NCI-H446 (cell line): ENCODE results near the gene GABRA6.
"Not testable (repeated sequence)": the region's sequence is repeated elsewhere in the genome, so short reads cannot be mapped to it uniquely, and the experiment has no call there.

ENCODE experiments used
- DNase-seq, 2 experiments: peaks; one replicate each; lab custom pipeline; 2025; lab: John Stamatoyannopoulos, UW

The GABRA6 gene

DNA sequence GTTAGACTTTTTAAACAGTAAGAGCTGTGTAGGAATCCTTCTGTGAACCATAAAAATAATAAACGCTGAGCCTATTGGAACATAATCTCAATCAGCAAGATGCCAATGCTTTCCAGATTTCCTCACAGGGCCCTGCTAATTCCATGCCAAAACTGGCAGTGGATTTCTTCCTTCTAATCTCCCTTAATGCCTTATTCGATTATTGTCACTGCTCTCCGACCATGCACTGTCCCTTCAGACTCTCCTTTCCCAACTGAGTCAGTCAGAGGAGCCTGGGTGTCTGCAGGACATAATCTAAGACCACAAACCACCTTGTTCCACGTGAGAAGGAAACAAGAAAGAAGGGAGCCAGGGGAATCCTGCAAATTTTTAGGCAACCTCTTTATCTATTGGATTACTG lies at the start of gene GABRA6:
TSS of gene GABRA6 (plus strand) at position 261 of the 400 bp plus-strand sequence. CDS start 269 bp downstream, outside the sequence.
- DNase-seq: no peak

DNA sequence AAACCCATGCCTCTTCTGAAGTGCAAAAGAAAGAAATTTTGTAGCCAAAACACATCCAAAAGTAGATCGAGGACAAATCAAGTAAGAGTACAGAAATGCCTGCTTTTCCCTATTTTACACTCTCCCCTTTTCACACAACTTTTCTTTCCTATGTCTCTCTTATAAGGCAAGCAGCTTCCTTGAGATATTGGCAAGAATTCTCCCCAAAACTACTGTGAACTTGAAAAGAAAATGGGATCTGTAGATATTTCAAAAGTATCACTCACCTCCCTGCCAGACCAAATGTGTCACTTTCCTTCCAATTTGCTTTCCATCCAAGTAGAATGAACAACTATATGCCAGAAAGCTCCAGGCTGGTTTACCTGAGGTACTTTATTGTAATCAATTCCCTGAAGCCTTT lies 47.9 kb upstream of the GABRA6 start:
- DNase-seq: no peak

DNA sequence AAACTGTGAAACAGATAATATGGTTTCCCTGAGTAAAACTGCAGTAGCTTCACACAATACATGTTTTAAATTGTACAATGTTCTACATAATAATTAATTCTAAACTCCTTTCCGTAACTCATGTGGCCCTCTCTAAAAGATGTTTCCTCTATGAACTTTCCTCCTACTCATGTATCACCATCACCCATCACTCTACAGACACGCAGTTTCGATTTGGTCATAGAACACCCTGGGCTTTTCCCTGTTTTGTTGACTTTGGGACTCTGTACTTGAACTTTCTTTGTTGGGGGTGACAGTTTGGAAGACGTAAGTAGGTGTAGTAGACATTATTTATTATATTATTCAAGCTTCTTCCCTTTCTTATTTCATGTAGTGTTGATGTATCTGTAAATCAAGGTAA lies 44.1 kb upstream of the GABRA6 start:
- DNase-seq: no peak

DNA sequence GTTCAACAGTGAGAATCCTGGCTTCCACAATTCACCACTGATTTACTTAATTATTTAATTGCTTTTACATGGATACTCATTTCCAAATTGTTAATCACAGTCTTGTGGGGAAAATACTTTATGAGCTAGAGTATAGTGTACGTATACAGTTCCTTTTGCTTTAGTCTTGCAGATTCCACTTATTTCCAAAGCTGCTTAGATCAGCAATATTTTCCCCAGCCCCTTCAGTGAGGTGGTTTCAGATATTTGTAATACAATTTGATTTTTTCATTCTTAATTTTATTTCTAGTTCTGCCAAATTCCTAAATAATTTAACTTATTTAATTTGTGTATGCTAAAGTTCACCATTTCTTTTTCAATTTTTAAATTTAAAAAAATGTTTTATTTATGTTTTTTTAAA lies 40.3 kb upstream of the GABRA6 start:
- DNase-seq: no peak

DNA sequence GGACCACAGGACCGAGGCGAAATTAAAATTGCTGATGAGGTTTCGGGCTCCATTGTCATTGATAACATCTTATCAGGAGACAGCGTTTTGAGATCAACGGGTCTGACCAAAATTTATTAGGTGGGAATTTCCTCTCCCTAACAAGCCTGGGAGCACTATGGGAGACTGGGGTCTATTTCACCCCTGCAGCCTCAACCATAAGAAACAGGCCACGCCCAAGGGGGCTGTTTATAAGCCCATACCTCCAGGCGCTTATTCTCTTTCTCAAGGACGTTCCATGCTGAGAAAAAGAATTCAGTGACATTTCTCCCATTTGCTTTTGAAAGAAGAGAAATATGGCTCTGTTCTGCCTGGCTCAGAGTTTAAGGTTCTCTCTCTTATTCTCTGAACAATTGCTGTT lies 33.6 kb upstream of the GABRA6 start:
- DNase-seq: not testable (repeated sequence)

DNA sequence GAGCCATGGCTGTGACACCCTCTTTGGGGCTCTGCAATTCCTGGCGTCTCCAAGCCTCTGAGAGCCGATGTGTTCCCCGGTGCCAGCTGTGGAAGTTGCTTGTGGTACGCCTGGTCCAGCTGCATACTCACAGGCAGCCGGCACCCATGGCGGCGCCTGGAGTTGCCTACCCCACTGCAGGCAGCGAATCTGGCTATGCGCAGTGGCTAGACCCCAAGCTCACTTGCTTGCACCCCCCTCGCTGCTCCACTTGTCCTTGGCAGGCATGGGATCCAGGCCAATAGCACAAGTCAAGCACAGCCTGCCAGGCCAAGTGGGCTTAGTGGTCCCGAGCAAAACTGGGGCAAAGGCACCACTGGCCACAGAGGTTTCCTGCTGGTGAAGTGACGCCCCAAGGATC lies 24.7 kb upstream of the GABRA6 start:
- DNase-seq: no peak

DNA sequence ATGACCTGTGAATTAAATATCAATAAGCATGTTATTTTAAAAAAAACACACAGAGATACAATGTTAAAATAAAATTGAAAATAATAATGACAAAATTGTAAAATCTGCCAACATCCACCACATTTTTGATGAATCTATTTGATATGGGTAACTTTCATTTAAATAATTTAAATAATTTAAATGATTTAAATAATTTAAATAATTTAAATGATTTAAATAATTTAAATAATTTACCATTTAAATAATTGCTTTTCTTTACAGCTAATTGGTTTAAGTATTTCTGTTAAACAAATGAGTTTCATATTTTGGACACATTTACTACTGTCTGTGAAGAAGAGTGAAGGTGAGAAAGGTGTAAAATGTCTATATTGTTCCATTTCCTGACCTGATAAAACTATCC lies 22.1 kb upstream of the GABRA6 start:
- no peak for DNase-seq

DNA sequence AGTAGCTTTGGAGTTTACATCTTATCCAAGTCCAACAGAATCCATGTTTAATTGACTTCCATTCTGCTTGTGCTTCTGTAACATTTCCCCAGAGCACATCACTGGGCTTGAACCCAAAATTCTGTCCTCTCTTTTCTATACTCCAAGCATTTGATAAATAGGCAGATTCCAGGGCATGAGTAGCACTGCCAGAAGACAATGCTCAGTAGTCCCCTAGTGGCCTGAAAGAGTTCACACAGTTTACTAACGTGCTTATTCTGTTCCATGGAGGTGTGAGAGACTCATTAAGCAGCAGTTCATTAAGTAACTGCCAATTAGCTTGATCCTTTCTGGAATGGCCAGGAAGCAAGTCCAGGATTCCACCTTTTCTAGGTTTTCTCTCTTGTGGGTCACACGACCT lies 9.4 kb upstream of the GABRA6 start:
- DNase-seq: peak; percentile 33 to 84

DNA sequence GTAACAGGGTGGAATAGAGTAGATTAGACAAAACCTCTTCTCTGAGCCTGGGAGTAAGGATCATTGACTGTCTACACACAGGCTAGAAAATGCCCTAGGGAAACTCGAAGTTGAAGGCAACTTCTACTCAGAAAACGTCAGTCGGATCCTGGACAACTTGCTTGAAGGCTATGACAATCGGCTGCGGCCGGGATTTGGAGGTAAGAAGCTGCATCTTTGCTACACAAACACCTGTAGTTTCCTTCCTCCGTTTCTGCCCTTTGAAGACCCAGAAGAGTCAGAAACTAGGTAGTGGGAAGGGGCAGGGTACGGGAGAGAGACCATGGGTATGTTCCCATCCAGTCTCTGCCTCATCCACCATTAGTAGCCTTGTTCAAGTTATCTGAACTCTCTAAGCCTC lies 628 bp downstream of the GABRA6 start:
- DNase-seq: no peak

DNA sequence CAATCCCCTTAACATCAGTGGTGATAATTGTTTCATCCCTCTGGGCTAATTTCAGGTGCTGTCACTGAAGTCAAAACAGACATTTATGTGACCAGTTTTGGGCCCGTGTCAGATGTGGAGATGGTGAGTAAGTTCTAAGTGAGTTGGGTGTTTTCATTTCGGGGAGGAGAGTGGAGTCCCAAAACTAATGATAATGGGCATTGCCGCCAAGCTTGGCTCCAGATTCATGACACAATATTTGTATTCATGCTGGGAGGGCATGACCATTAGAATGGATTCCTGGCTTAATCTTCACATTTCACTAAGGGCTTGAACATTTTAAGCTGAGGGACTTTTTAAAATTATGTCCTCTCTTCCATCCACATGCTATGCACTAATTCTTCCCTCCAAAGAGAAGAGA lies 1.4 kb downstream of the GABRA6 start:
- no peak for DNase-seq

DNA sequence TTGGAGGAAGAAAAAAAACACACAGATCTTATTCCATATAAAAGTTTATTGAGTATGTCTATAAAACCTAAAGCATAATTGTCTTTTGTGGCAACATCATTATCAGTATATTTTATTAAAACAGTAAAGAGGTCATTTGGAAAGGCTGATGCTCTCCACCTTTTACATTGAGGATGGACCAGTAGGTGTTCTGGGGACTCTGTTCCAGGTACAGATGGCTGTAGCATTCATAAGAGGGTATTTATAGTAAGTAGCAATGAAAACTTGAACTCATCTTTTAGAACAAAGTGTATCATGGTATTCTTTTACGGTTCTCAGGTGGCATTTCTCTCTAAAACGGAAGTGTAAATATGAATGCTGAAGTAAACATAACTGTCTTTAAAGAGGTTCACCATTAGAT lies 1.8 kb downstream of the GABRA6 start:
- no peak for DNase-seq

DNA sequence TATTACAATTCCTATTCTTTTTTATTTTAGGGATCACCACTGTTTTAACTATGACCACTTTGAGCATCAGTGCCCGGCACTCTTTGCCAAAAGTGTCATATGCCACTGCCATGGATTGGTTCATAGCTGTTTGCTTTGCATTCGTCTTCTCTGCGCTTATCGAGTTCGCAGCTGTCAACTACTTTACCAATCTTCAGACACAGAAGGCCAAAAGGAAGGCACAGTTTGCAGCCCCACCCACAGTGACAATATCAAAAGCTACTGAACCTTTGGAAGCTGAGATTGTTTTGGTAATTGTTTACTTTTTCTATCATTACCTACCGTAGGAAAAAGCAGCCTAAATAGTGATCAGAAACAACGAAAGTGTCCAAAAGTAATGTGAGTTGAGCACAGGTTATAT lies 6.4 kb downstream of the GABRA6 start:
- peak in 1 of 2 experiments; percentile 29 for DNase-seq

DNA sequence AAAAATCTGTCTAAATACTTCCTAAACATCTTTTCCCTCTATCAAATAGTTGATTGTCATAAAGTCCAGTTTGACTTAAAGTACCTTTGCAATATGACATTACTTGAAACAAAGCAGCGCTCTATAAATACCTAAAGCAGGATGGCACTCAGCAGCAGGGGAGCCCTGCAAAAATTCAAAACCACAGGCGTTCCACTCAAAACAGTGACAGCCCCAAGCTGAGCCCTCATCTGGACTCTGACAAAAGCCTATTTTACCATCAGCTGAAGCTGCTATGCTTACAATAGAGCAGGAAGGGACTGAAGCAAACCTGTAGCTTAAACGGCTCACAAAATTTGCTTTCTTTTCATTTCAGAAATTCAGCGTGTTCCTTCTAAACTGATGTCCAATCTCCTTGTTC lies 11.5 kb downstream of the GABRA6 start:
- DNase-seq: no peak

DNA sequence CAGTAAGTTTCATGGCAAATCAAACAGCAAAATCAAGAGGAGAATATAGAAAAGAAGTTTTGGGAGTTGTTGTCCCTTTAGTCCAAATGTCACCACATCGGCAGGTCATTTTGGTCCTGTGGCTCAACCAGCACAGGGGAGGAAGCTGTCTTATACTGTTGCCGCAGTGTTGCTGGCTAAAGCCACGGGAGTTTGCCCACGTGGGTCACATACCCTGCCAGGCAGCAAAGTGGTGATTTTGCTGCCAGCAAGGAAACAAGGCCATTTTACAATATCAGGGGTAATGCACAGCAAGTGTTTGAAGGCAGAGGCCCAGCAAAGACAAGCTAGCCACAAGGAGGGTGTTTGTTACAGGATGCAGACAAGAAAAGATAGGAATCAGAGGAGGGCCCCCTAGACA lies 14.5 kb downstream of the GABRA6 start:
- DNase-seq: no peak

DNA sequence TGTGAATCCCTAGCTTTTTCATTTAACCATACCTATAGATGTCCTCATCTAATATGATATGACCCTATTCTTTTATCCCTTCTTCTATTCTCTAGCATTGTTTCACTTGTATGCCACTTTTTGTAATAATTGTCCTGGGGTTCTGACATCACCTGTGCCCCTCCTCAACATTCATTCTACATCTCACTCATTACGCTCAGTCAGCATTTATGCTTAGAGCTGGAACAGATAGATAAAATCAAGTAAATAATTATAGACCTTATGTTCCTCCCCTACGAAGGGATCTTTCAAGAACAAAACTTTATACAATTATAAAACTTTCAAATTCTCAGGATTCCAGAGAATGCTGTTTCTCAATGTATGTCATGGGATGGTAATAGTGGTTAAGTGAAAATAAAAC lies 18.0 kb downstream of the GABRA6 start:
- DNase-seq: no peak

DNA sequence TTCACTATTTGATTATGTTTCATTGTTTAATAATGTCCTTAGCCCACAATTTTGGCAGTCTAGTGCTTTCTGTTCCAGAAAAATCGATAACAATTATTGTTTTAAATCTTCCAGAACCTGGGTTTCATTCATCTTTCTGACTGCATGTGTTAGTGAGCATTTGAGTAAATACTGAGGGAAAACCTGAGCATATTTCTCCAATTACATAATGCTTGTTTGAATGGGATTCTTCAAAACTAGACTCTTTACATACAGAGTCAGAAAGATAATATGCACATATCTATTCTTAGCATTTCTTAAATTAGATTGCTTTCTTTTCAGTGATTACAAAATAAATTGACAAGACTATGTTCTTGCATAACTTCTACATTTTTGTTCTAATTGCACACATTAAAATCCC lies 21.9 kb downstream of the GABRA6 start:
- DNase-seq: no peak

DNA sequence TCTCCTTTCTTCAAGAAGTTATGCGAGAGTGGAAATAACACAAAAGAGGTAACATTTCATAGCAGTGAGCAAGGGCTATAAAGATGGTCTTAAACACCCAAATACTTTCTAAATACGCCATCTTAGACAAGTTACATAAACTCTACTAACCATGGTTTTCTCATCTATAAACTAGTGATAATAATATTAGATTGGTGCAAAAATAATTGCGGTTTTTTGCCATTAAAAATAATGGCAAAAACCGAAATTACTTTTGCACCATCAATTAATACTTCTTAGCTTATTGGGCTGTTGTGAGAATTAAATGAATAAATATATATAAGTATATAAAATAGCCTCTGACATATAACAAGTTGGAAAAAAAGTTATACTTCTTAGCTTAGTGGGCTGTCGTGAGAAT lies 23.7 kb downstream of the GABRA6 start:
- no peak for DNase-seq

DNA sequence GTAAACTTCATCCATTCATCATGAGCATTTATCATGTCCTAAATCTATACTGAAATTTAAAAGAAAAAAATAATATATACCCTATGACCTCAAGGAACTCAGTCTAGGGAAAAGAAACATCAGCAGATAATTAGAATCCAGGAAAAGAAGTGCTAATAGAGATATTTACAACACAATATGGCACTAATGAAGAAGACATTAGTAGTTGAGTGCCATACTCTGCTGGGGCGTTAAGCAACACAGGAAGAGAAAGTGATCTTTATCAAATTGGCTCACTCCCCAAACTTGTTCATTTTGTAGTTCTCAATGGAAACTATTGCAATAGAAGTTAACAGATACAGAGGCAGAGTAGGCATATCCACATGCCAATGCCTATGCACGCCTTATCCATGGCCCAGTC lies 27.5 kb downstream of the GABRA6 start:
- no peak for DNase-seq

DNA sequence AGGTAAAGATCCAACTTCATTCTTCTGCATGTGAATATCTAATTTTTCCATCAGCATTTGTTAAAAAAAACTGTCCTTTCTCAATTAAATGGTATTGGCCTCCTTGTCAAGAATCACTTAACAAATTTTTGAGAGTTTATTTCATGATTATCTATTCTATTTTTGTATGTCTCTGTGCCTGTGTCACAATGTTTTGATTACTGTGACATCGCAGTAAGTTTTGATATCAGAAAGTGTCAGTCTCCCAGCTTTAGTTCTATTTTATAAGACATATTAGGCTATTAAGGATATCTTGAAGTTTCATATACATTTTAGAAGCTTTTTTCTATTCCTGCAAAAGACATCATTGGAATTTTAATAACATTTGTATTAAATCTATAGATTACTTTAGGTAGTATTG lies 33.6 kb downstream of the GABRA6 start:
- DNase-seq: no peak

DNA sequence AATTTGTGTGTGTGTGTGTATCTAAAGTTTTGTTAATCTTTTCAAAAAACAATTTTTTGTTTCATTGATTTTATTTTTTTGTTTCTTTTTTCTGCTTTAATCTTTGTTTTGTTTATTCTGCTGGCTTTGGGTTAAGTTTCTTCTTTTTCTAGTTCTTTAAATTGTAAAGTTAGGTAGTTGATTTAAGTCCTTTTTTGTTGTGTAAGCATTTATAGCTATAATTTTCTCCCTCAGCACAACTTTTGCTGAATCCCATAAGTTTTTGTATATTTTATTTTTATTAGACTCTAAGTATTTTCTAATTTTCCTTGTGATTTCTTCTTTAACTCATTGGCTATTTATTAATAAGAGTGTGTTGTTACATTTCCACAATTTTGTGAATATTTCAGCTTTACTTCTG lies 34.9 kb downstream of the GABRA6 start:
- no peak for DNase-seq

DNA sequence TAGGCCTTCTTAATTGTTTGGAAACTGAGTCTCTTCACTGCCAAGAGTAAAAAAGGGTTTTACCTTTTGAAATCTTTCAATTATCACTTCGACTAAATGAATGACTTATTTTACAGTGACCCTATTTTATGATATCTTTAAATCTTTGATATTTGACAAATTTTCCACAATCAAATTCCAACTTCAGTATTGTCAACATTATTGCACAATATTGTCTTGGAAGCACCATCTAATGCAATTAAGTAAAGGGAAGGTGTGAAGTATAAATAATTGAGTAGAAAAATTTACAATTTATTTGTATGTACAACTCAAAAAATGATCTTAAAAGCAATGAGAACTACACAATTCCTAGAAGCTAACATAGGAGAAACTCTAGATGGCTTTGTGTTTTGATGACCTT lies 49.2 kb downstream of the GABRA6 start:
- no peak for DNase-seq

DNA sequence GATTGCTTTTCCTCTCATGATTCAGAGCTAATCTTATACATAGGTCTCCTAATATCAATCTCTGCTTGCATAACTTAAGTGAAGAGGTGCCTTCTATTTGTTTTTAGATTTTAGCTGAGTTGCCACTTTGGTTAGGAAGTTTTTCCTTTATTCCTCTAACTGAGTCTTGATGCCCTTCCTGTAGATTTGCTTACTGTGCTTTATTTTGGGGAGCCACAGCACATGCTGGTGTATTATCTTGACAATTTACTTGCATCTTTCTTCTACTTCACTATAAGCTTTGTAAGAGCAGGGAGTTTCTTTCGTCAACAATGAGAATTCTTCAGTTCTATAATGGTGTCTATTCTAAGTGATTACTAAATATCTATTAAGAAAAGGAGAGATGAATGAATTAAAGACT lies 54.9 kb downstream of the GABRA6 start:
- no peak for DNase-seq

DNA sequence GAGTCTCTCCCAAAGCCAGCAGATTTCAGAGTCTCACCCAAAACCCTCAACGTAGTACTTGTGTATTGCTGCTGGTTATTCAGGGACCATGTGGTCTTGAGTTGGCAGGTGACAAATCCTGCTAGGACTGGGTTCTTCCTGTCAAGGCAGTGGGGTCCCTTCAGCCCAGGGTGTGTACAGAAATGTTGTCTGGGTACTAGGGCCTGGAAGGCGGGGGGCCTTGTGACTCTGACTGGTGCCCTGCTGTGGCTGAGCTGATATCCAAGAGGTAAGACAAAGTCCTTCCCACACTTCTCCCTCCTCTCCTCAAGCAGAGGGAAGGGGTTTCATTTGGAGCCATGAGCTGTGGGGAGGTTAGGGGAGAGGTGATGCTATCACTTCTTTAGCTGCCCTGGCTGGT lies 58.8 kb downstream of the GABRA6 start:
- DNase-seq: no peak

DNA sequence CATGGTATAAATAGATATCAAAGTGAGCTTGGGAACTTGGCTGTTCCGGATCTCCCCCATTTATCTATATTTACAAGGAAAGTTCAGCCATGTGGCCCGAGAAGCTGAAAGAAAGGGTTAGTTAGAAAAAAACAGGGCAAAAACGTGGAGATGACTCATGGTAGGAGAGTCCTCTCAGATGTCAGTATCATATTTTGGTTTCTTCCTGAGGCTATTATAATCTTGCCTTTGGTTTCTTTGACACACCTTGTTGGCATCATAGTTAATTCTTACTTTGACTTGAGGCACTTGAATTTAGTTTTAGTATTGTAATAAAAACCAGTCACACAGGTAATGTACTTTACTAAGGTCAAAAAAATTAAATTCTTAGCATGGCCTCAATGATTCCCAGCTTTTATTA lies 59.9 kb downstream of the GABRA6 start:
- DNase-seq: no peak

DNA sequence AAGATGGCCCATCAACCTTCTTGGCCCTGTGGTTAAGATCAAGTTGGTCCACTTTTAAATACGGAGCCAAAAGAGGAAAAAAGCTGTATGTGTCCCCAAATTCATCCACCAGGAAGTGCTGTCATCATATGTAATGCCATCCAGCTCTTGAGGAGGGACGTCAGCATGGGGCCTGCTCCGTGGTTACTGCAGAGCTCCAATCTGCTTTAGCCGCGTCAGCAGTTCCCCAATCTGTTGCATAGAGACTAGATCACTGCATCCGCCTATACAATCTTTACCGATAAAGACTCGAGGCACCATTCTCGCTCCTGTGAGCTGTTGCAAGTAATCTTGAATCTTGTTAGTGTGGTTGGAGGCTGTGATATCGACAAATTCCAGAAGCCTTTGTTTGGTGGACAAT lies 65.7 kb downstream of the GABRA6 start:
- DNase-seq: no peak
